ENCODE measurements around the gene GALNT4. TPM values are rescaled to one million over a fixed set of nuclear protein-coding genes. Genes with fewer than 3 reads are reported as not detected.

The GALNT4 gene
- 10 to 100 TPM; 34.9 TPM for total RNA-seq

GRCh38 chr12:89524541-89525304 is at the start of gene GALNT4:
GALNT4 (minus strand) TSS chr12:89524796; CDS start chr12:89524549, 247 bp downstream.
- peak within 1 kb of the TSS; percentile 78 to 85 for H3K27ac Mint-ChIP-seq
- peaks cover 40 to 59% of the 10 kb centered on the region in 2 donors for H3K4me1 Mint-ChIP-seq (ENCODE audit: low read depth in 2 of 2)
- H3K36me3 Mint-ChIP-seq: peaks cover 27% of the 10 kb centered on the region
- H3K9me3 Mint-ChIP-seq: no peaks in the 10 kb centered on the region
- DNase-seq (ENCODE audit: low spot score) (peak; percentile 85), ATAC-seq (peak; percentile 78 to 84)
- H3K4me3 Mint-ChIP-seq: peak within 1 kb of the TSS; percentile 93
- no peaks in the 10 kb centered on the region for H3K27me3 Mint-ChIP-seq

- H3K4me1 Mint-ChIP-seq (ENCODE audit: low read depth in 2 of 2): no peaks in the 10 kb centered on the region
- H3K36me3 Mint-ChIP-seq: no peaks in the 10 kb centered on the region
- no peak overlapping the region for H3K27ac Mint-ChIP-seq
- no peaks in the 10 kb centered on the region for H3K9me3 Mint-ChIP-seq
- ATAC-seq: no peak
- no peaks in the 10 kb centered on the region for H3K27me3 Mint-ChIP-seq
- H3K4me3 Mint-ChIP-seq: no peak overlapping the region
- no peak for DNase-seq (ENCODE audit: low spot score)
Measured at GRCh38 chr12:89573051-89573810, 48.6 kb upstream of the GALNT4 start.

- Mint-ChIP-seq H3K36me3 (no peaks in the 10 kb centered on the region), H3K27ac (no peak overlapping the region), H3K4me1 (ENCODE audit: low read depth in 2 of 2) (peaks cover 0 to 5% of the 10 kb centered on the region in 2 donors), H3K4me3 (no peak overlapping the region), H3K9me3 (no peaks in the 10 kb centered on the region), H3K27me3 (no peaks in the 10 kb centered on the region)
- no peak for DNase-seq (ENCODE audit: low spot score)
- ATAC-seq: no peak
Measured at GRCh38 chr12:89571491-89572195, 47.0 kb upstream of the GALNT4 start.

GRCh38 chr12:89568484-89568883 is 43.9 kb upstream of the GALNT4 start:
- peaks cover 0 to 10% of the 10 kb centered on the region in 2 donors for H3K4me1 Mint-ChIP-seq (ENCODE audit: low read depth in 2 of 2)
- H3K27me3 Mint-ChIP-seq: no peaks in the 10 kb centered on the region
- H3K4me3 Mint-ChIP-seq: no peak overlapping the region
- H3K27ac Mint-ChIP-seq: no peak overlapping the region
- no peaks in the 10 kb centered on the region for H3K36me3 Mint-ChIP-seq
- DNase-seq (ENCODE audit: low spot score) (no peak), ATAC-seq (no peak)
- no peaks in the 10 kb centered on the region for H3K9me3 Mint-ChIP-seq

- Mint-ChIP-seq H3K27ac (no peak overlapping the region), H3K27me3 (no peaks in the 10 kb centered on the region), H3K4me3 (no peak overlapping the region), H3K9me3 (no peaks in the 10 kb centered on the region), H3K36me3 (no peaks in the 10 kb centered on the region), H3K4me1 (ENCODE audit: low read depth in 2 of 2) (peaks cover 0 to 10% of the 10 kb centered on the region in 2 donors)
- no peak for DNase-seq (ENCODE audit: low spot score)
- no peak for ATAC-seq
Measured at GRCh38 chr12:89567691-89568239, 43.2 kb upstream of the GALNT4 start.

GRCh38 chr12:89566615-89567014 is 42.0 kb upstream of the GALNT4 start:
- Mint-ChIP-seq H3K27ac (no peak overlapping the region), H3K36me3 (no peaks in the 10 kb centered on the region), H3K9me3 (no peaks in the 10 kb centered on the region), H3K4me1 (ENCODE audit: low read depth in 2 of 2) (peaks cover 0 to 10% of the 10 kb centered on the region in 2 donors), H3K27me3 (no peaks in the 10 kb centered on the region), H3K4me3 (no peak overlapping the region)
- ATAC-seq: no peak
- no peak for DNase-seq (ENCODE audit: low spot score)

- no peaks in the 10 kb centered on the region for H3K36me3 Mint-ChIP-seq
- DNase-seq (ENCODE audit: low spot score) (no peak), ATAC-seq (no peak)
- no peaks in the 10 kb centered on the region for H3K27me3 Mint-ChIP-seq
- H3K4me1 Mint-ChIP-seq (ENCODE audit: low read depth in 2 of 2): peaks cover 0 to 10% of the 10 kb centered on the region in 2 donors
- H3K4me3 Mint-ChIP-seq: no peak overlapping the region
- H3K27ac Mint-ChIP-seq: no peak overlapping the region
- no peaks in the 10 kb centered on the region for H3K9me3 Mint-ChIP-seq
Measured at GRCh38 chr12:89565002-89565401, 40.4 kb upstream of the GALNT4 start.

GRCh38 chr12:89559753-89560152 is 35.2 kb upstream of the GALNT4 start:
- no peak for ATAC-seq
- H3K27ac Mint-ChIP-seq: no peak overlapping the region

GRCh38 chr12:89556976-89557375 is 32.4 kb upstream of the GALNT4 start:
- no peak overlapping the region for H3K4me3 Mint-ChIP-seq
- no peaks in the 10 kb centered on the region for H3K4me1 Mint-ChIP-seq (ENCODE audit: low read depth in 2 of 2)
- ATAC-seq (no peak), DNase-seq (ENCODE audit: low spot score) (no peak)
- no peaks in the 10 kb centered on the region for H3K9me3 Mint-ChIP-seq
- peaks cover 0 to 5% of the 10 kb centered on the region in 2 donors for H3K27me3 Mint-ChIP-seq
- H3K36me3 Mint-ChIP-seq: peaks cover 6% of the 10 kb centered on the region
- no peak overlapping the region for H3K27ac Mint-ChIP-seq

More at GRCh38 chr12:89559753-89560152, 35.2 kb upstream of the GALNT4 start:
- H3K36me3 Mint-ChIP-seq: no peaks in the 10 kb centered on the region
- no peak for DNase-seq (ENCODE audit: low spot score)
- H3K4me1 Mint-ChIP-seq (ENCODE audit: low read depth in 2 of 2): no peaks in the 10 kb centered on the region
- H3K27me3 Mint-ChIP-seq: no peaks in the 10 kb centered on the region
- H3K4me3 Mint-ChIP-seq: no peak overlapping the region
- no peaks in the 10 kb centered on the region for H3K9me3 Mint-ChIP-seq

GRCh38 chr12:89552376-89552775 is 27.8 kb upstream of the GALNT4 start:
- no peak overlapping the region for H3K27ac Mint-ChIP-seq
- no peaks in the 10 kb centered on the region for H3K9me3 Mint-ChIP-seq
- H3K27me3 Mint-ChIP-seq: peaks cover 0 to 5% of the 10 kb centered on the region in 2 donors
- ATAC-seq (no peak), DNase-seq (ENCODE audit: low spot score) (no peak)
- peaks cover 0 to 3% of the 10 kb centered on the region in 2 donors for H3K4me1 Mint-ChIP-seq (ENCODE audit: low read depth in 2 of 2)
- H3K4me3 Mint-ChIP-seq: no peak overlapping the region
- H3K36me3 Mint-ChIP-seq: peaks cover 6% of the 10 kb centered on the region

GRCh38 chr12:89551747-89552146 is 27.2 kb upstream of the GALNT4 start:
- Mint-ChIP-seq H3K27me3 (peaks cover 0 to 5% of the 10 kb centered on the region in 2 donors), H3K4me1 (ENCODE audit: low read depth in 2 of 2) (peaks cover 5 to 8% of the 10 kb centered on the region in 2 donors), H3K4me3 (no peak overlapping the region), H3K9me3 (no peaks in the 10 kb centered on the region), H3K27ac (no peak overlapping the region), H3K36me3 (peaks cover 6% of the 10 kb centered on the region)
- ATAC-seq (no peak), DNase-seq (ENCODE audit: low spot score) (no peak)

- peaks cover under 1% of the 10 kb centered on the region for H3K36me3 Mint-ChIP-seq
- H3K27me3 Mint-ChIP-seq: no peaks in the 10 kb centered on the region
- peaks cover 19 to 21% of the 10 kb centered on the region in 2 donors for H3K4me1 Mint-ChIP-seq (ENCODE audit: low read depth in 2 of 2)
- ATAC-seq (no peak), DNase-seq (ENCODE audit: low spot score) (no peak)
- H3K27ac Mint-ChIP-seq: peak overlapping the region in 1 of 2 donors; percentile 23
- H3K9me3 Mint-ChIP-seq: no peaks in the 10 kb centered on the region
- peak overlapping the region; percentile 5 for H3K4me3 Mint-ChIP-seq
Measured at GRCh38 chr12:89547101-89547500, 22.5 kb upstream of the GALNT4 start.

GRCh38 chr12:89546151-89546550 is 21.6 kb upstream of the GALNT4 start:
- Mint-ChIP-seq H3K36me3 (no peaks in the 10 kb centered on the region), H3K27me3 (no peaks in the 10 kb centered on the region), H3K4me3 (no peak overlapping the region), H3K4me1 (ENCODE audit: low read depth in 2 of 2) (peaks cover 19 to 22% of the 10 kb centered on the region in 2 donors), H3K9me3 (no peaks in the 10 kb centered on the region), H3K27ac (no peak overlapping the region)
- ATAC-seq (no peak), DNase-seq (ENCODE audit: low spot score) (no peak)
